ENCODE results near the gene AP3B1.

GRCh38 chr5:78288246-78288645, 6.3 kb downstream of the AP3B1 start:
- no peak for TF ChIP-seq EZH2 (IDR thresholded peaks at IDR 0.05; ENCODE audit: borderline replicate concordance, low read depth, low read length, poor library complexity, severe bottlenecking)
- TF ChIP-seq, protein P1, sequence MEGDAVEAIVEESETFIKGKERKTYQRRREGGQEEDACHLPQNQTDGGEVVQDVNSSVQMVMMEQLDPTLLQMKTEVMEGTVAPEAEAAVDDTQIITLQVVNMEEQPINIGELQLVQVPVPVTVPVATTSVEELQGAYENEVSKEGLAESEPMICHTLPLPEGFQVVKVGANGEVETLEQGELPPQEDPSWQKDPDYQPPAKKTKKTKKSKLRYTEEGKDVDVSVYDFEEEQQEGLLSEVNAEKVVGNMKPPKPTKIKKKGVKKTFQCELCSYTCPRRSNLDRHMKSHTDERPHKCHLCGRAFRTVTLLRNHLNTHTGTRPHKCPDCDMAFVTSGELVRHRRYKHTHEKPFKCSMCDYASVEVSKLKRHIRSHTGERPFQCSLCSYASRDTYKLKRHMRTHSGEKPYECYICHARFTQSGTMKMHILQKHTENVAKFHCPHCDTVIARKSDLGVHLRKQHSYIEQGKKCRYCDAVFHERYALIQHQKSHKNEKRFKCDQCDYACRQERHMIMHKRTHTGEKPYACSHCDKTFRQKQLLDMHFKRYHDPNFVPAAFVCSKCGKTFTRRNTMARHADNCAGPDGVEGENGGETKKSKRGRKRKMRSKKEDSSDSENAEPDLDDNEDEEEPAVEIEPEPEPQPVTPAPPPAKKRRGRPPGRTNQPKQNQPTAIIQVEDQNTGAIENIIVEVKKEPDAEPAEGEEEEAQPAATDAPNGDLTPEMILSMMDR (conservative IDR thresholded peaks at IDR 0.05; ENCODE audit: low read depth, low read length) = no peak
